Measurements from ENCODE around the gene XPR1.

- TF ChIP-seq POLR2A (IDR thresholded peaks at IDR 0.05) (no peak), CTCF (IDR thresholded peaks at IDR 0.05) (no peak), EP300 (IDR thresholded peaks at IDR 0.05) (no peak)
These were observed 210.2 kb downstream of the XPR1 start for GRCh38 chr1:180842052-180842451.

Measured in gastroesophageal sphincter (tissue), 3 donors.